Measurements from ENCODE around the gene CD82.

Gene CD82

GRCh38 chr11:44521148-44521547 lies 44.3 kb upstream of the CD82 start:
- no peaks in the 10 kb centered on the region for H3K9me3 Mint-ChIP-seq
- no peaks in the 10 kb centered on the region for H3K36me3 Mint-ChIP-seq (ENCODE audit: low read depth)
- no peak for TF ChIP-seq CTCF (IDR thresholded peaks at IDR 0.05; ENCODE audit: unreplicated experiment in 3 of 3)
- H3K4me1 Mint-ChIP-seq = peaks cover 74% of the 10 kb centered on the region
- H3K27me3 Mint-ChIP-seq (ENCODE audit: low read depth) = peaks cover 22% of the 10 kb centered on the region
- no peak overlapping the region for H3K4me3 Mint-ChIP-seq
- peak overlapping the region in 2 of 3 experiments; percentile 54 to 77 for H3K27ac Mint-ChIP-seq

- no peaks in the 10 kb centered on the region for H3K36me3 Mint-ChIP-seq (ENCODE audit: low read depth)
- peak overlapping the region in 1 of 3 experiments; percentile 23 for H3K27ac Mint-ChIP-seq
- peaks cover 76% of the 10 kb centered on the region for H3K4me1 Mint-ChIP-seq
- H3K4me3 Mint-ChIP-seq = no peak overlapping the region
- TF ChIP-seq CTCF (IDR thresholded peaks at IDR 0.05; ENCODE audit: unreplicated experiment in 3 of 3) = no peak
- no peaks in the 10 kb centered on the region for H3K9me3 Mint-ChIP-seq
- H3K27me3 Mint-ChIP-seq (ENCODE audit: low read depth) = peaks cover 22% of the 10 kb centered on the region
These were observed 43.2 kb upstream of the CD82 start for GRCh38 chr11:44522294-44522693.

- H3K36me3 Mint-ChIP-seq (ENCODE audit: low read depth) = no peaks in the 10 kb centered on the region
- no peak overlapping the region for H3K4me3 Mint-ChIP-seq
- H3K27ac Mint-ChIP-seq = peak overlapping the region; percentile 5 to 92 (median 79)
- H3K4me1 Mint-ChIP-seq = peaks cover 67% of the 10 kb centered on the region
- no peak for TF ChIP-seq CTCF (IDR thresholded peaks at IDR 0.05; ENCODE audit: unreplicated experiment in 3 of 3)
- no peaks in the 10 kb centered on the region for H3K9me3 Mint-ChIP-seq
- peaks cover 27% of the 10 kb centered on the region for H3K27me3 Mint-ChIP-seq (ENCODE audit: low read depth)
These were observed 41.1 kb upstream of the CD82 start for GRCh38 chr11:44524346-44524745.

GRCh38 chr11:44524751-44525201 lies 40.7 kb upstream of the CD82 start:
- peak overlapping the region in 1 of 3 experiments; percentile 19 for H3K4me3 Mint-ChIP-seq
- H3K9me3 Mint-ChIP-seq = no peaks in the 10 kb centered on the region
- H3K4me1 Mint-ChIP-seq = peaks cover 64% of the 10 kb centered on the region
- peaks cover 23% of the 10 kb centered on the region for H3K27me3 Mint-ChIP-seq (ENCODE audit: low read depth)
- no peaks in the 10 kb centered on the region for H3K36me3 Mint-ChIP-seq (ENCODE audit: low read depth)
- TF ChIP-seq CTCF (IDR thresholded peaks at IDR 0.05; ENCODE audit: unreplicated experiment in 3 of 3) = no peak
- peak overlapping the region; percentile 5 to 92 (median 79) for H3K27ac Mint-ChIP-seq

GRCh38 chr11:44525473-44526252 lies 39.8 kb upstream of the CD82 start:
- no peak for TF ChIP-seq CTCF (IDR thresholded peaks at IDR 0.05; ENCODE audit: unreplicated experiment in 3 of 3)
- H3K9me3 Mint-ChIP-seq = no peaks in the 10 kb centered on the region
- peaks cover 27% of the 10 kb centered on the region for H3K27me3 Mint-ChIP-seq (ENCODE audit: low read depth)
- peaks cover 67% of the 10 kb centered on the region for H3K4me1 Mint-ChIP-seq
- H3K4me3 Mint-ChIP-seq = no peak overlapping the region
- H3K36me3 Mint-ChIP-seq (ENCODE audit: low read depth) = no peaks in the 10 kb centered on the region
- H3K27ac Mint-ChIP-seq = peak overlapping the region; percentile 55 to 75 (median 66)

- Mint-ChIP-seq H3K9me3 (no peaks in the 10 kb centered on the region), H3K4me1 (peaks cover 67% of the 10 kb centered on the region), H3K4me3 (no peak overlapping the region), H3K27ac (peak overlapping the region in 1 of 3 experiments; percentile 66), H3K27me3 (ENCODE audit: low read depth) (peaks cover 33% of the 10 kb centered on the region), H3K36me3 (ENCODE audit: low read depth) (no peaks in the 10 kb centered on the region)
- no peak for TF ChIP-seq CTCF (IDR thresholded peaks at IDR 0.05; ENCODE audit: unreplicated experiment in 3 of 3)
These were observed 39.0 kb upstream of the CD82 start for GRCh38 chr11:44526438-44526837.
